Retinal pigment epithelial cell (primary cell): ENCODE results near the gene NDP.

Experiments used
- DNase-seq: peaks from one replicate; pipeline ENCODE4 v3.0.0-alpha.2; 2010; ENCODE audit warnings: low read depth
- H3K4me3 ChIP-seq: 2 replicates; pipeline ENCODE4 v1.5.1; 2011; ENCODE audit warnings: mild to moderate bottlenecking, low read length, control low read depth, moderate library complexity
- CTCF ChIP-seq: conservative IDR thresholded peaks from 2 replicates; pipeline ENCODE4 v1.5.1; 2011; ENCODE audit warnings: low read depth, low read length, control low read depth, inconsistent platforms

Gene NDP

GRCh38 chrX:43974100-43974475, 898 bp upstream of the NDP start:
- TF ChIP-seq CTCF, result no peak
- DNase-seq, result no peak
- no peak overlapping the region for H3K4me3 ChIP-seq

- TF ChIP-seq CTCF, result no peak
- peak overlapping the region; percentile 47 for H3K4me3 ChIP-seq
- no peak for DNase-seq
Measured at GRCh38 chrX:43971966-43972961, 926 bp downstream of the NDP start.

- no peak overlapping the region for H3K4me3 ChIP-seq
- no peak for DNase-seq
- TF ChIP-seq CTCF, result no peak
Measured at GRCh38 chrX:43970528-43970927, 2.7 kb downstream of the NDP start.

GRCh38 chrX:43969504-43970501, 3.4 kb downstream of the NDP start:
- H3K4me3 ChIP-seq, result no peak overlapping the region
- peak; percentile 61 for DNase-seq

GRCh38 chrX:43968359-43968781, 4.8 kb downstream of the NDP start:
- TF ChIP-seq CTCF, result no peak
- H3K4me3 ChIP-seq, result no peak overlapping the region
- no peak for DNase-seq

More at GRCh38 chrX:43969504-43970501, 3.4 kb downstream of the NDP start:
- no peak for TF ChIP-seq CTCF

- no peak for TF ChIP-seq CTCF
- H3K4me3 ChIP-seq, result no peak overlapping the region
- no peak for DNase-seq
Measured at GRCh38 chrX:43964936-43965335, 8.3 kb downstream of the NDP start.
